GM12878 (cell line): ENCODE measurements around the gene ADCY5.

Experiments used
- CBX5 ChIP-seq: sonication (generic); IDR thresholded peaks from 2 replicates; pipeline ENCODE4 v1.6.1; 2016; ENCODE audit warnings: low read depth, moderate library complexity, mild to moderate bottlenecking, inconsistent platforms
- EZH2 ChIP-seq: IDR thresholded peaks from 2 replicates; pipeline ENCODE4 v1.6.1; 2012; ENCODE audit warnings: low read depth, mild to moderate bottlenecking, control low read depth, inconsistent platforms, low read length, borderline replicate concordance; ENCODE audit not compliant: control insufficient read depth
- IKZF1 ChIP-seq: fragments of 450-650 bp; conservative IDR thresholded peaks from 2 replicates; pipeline ENCODE4 v1.6.1; 2017; ENCODE audit warnings: antibody characterized with exemption, mild to moderate bottlenecking
- MTA2 ChIP-seq: fragments of 450-650 bp; IDR thresholded peaks from 2 replicates; pipeline ENCODE4 v1.6.1; 2016; ENCODE audit warnings: low read depth, mild to moderate bottlenecking, moderate library complexity
- POLR2AphosphoS5 ChIP-seq: IDR thresholded peaks from 2 replicates; pipeline ENCODE4 v1.6.1; 2011; ENCODE audit warnings: mild to moderate bottlenecking, low read length, inconsistent platforms
- POU2F2 ChIP-seq: IDR thresholded peaks from 3 replicates; pipeline ENCODE4 v1.6.1; 2011; ENCODE audit warnings: low read depth, mild to moderate bottlenecking, low read length, borderline replicate concordance
- SP1 ChIP-seq: IDR thresholded peaks from one replicate; pipeline ENCODE4 v1.6.1; 2011; ENCODE audit warnings: low read depth, low read length
- STAT1 ChIP-seq: fragments of 450-650 bp; conservative IDR thresholded peaks from 2 replicates; pipeline ENCODE4 v1.6.1; 2014; ENCODE audit warnings: antibody characterized with exemption, mild to moderate bottlenecking
- TF ChIP-seq, protein P1 (sequence below), 3 experiments: IDR thresholded peaks in 2 of 3; conservative IDR thresholded peaks in 1 of 3; 2 replicates each; pipeline ENCODE4 v1.5.1; 2011; ENCODE audit warnings: low read depth in 3 of 3, low read length in 3 of 3, mild to moderate bottlenecking in 3 of 3, control low read depth in 2 of 3, moderate library complexity in 2 of 3, inconsistent platforms in 1 of 3, mixed read lengths in 1 of 3; ENCODE audit not compliant: control insufficient read depth in 2 of 3, insufficient read depth in 1 of 3; ENCODE audit errors: extremely low read depth in 1 of 3
- TF ChIP-seq, protein P2 (sequence below): IDR thresholded peaks from 2 replicates; pipeline ENCODE4 v1.6.1; 2012; ENCODE audit warnings: improper control_type of control experiment, low read depth, low read length; ENCODE audit not compliant: insufficient replicate concordance
- TF ChIP-seq, protein P3 (sequence below): fragments of 450-650 bp; IDR thresholded peaks from 2 replicates; pipeline ENCODE4 v1.6.1; 2018; ENCODE audit warnings: mild to moderate bottlenecking, low read depth, moderate library complexity; ENCODE audit not compliant: partially characterized antibody
- TF ChIP-seq, protein P4 (sequence below): IDR thresholded peaks from 2 replicates; pipeline ENCODE4 v1.6.1; 2012; ENCODE audit warnings: low read depth, low read length, improper control_type of control experiment
- TF ChIP-seq, protein P5 (sequence below): IDR thresholded peaks from 2 replicates; pipeline ENCODE4 v1.6.1; 2011; ENCODE audit warnings: low read depth, mild to moderate bottlenecking, low read length, moderate library complexity, borderline replicate concordance; ENCODE audit errors: extremely low read depth

DNA sequence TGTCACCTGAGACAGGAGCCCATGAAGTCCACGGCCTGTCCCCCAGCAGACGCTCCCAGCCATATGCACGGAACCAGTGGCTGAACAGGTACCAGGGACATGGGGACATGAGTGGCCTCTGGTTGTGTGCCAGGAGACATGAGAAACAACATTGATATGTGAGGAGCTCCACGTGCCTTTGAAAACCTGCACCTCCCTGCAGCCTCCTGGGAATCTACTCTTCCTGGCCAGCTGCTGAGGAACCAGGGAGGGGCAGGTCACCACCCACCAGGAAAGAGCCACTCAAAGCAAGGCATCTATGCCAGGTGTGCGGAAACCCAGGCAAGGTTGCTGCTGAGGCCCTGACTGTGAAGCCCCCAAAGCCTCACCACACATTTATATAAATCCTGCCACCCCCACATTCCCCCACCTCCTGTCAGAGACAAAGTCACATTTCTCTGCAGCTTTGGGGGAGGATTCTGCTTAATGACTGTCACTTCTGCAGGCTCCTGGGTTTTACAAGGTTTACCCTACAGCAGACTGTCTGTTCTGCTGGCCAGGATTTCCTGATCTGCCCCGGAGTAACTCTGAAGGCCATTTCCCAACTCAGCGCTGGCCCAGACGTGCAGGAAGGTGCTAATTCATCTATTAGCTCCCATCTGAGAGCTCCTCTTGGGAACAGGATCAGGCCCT is 110.8 kb downstream of the ADCY5 start:
- TF ChIP-seq SP1 (no peak), CBX5 (no peak), EZH2 (no peak), POLR2AphosphoS5 (no peak), POU2F2 (no peak), IKZF1 (no peak), MTA2 (no peak), STAT1 (no peak)
- TF ChIP-seq, protein P1, sequence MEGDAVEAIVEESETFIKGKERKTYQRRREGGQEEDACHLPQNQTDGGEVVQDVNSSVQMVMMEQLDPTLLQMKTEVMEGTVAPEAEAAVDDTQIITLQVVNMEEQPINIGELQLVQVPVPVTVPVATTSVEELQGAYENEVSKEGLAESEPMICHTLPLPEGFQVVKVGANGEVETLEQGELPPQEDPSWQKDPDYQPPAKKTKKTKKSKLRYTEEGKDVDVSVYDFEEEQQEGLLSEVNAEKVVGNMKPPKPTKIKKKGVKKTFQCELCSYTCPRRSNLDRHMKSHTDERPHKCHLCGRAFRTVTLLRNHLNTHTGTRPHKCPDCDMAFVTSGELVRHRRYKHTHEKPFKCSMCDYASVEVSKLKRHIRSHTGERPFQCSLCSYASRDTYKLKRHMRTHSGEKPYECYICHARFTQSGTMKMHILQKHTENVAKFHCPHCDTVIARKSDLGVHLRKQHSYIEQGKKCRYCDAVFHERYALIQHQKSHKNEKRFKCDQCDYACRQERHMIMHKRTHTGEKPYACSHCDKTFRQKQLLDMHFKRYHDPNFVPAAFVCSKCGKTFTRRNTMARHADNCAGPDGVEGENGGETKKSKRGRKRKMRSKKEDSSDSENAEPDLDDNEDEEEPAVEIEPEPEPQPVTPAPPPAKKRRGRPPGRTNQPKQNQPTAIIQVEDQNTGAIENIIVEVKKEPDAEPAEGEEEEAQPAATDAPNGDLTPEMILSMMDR (IDR thresholded peaks at IDR 0.05 in 2 of 3, conservative IDR thresholded peaks at IDR 0.05 in 1 of 3; ENCODE audit: control insufficient read depth in 2 of 3, extremely low read depth in 1 of 3, insufficient read depth in 1 of 3, low read depth in 3 of 3, low read length in 3 of 3) = no peak
- TF ChIP-seq, protein P2, sequence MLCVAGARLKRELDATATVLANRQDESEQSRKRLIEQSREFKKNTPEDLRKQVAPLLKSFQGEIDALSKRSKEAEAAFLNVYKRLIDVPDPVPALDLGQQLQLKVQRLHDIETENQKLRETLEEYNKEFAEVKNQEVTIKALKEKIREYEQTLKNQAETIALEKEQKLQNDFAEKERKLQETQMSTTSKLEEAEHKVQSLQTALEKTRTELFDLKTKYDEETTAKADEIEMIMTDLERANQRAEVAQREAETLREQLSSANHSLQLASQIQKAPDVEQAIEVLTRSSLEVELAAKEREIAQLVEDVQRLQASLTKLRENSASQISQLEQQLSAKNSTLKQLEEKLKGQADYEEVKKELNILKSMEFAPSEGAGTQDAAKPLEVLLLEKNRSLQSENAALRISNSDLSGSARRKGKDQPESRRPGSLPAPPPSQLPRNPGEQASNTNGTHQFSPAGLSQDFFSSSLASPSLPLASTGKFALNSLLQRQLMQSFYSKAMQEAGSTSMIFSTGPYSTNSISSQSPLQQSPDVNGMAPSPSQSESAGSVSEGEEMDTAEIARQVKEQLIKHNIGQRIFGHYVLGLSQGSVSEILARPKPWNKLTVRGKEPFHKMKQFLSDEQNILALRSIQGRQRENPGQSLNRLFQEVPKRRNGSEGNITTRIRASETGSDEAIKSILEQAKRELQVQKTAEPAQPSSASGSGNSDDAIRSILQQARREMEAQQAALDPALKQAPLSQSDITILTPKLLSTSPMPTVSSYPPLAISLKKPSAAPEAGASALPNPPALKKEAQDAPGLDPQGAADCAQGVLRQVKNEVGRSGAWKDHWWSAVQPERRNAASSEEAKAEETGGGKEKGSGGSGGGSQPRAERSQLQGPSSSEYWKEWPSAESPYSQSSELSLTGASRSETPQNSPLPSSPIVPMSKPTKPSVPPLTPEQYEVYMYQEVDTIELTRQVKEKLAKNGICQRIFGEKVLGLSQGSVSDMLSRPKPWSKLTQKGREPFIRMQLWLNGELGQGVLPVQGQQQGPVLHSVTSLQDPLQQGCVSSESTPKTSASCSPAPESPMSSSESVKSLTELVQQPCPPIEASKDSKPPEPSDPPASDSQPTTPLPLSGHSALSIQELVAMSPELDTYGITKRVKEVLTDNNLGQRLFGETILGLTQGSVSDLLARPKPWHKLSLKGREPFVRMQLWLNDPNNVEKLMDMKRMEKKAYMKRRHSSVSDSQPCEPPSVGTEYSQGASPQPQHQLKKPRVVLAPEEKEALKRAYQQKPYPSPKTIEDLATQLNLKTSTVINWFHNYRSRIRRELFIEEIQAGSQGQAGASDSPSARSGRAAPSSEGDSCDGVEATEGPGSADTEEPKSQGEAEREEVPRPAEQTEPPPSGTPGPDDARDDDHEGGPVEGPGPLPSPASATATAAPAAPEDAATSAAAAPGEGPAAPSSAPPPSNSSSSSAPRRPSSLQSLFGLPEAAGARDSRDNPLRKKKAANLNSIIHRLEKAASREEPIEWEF = no peak
- TF ChIP-seq, protein P3, sequence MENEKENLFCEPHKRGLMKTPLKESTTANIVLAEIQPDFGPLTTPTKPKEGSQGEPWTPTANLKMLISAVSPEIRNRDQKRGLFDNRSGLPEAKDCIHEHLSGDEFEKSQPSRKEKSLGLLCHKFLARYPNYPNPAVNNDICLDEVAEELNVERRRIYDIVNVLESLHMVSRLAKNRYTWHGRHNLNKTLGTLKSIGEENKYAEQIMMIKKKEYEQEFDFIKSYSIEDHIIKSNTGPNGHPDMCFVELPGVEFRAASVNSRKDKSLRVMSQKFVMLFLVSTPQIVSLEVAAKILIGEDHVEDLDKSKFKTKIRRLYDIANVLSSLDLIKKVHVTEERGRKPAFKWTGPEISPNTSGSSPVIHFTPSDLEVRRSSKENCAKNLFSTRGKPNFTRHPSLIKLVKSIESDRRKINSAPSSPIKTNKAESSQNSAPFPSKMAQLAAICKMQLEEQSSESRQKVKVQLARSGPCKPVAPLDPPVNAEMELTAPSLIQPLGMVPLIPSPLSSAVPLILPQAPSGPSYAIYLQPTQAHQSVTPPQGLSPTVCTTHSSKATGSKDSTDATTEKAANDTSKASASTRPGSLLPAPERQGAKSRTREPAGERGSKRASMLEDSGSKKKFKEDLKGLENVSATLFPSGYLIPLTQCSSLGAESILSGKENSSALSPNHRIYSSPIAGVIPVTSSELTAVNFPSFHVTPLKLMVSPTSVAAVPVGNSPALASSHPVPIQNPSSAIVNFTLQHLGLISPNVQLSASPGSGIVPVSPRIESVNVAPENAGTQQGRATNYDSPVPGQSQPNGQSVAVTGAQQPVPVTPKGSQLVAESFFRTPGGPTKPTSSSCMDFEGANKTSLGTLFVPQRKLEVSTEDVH = no peak
- TF ChIP-seq, protein P4, sequence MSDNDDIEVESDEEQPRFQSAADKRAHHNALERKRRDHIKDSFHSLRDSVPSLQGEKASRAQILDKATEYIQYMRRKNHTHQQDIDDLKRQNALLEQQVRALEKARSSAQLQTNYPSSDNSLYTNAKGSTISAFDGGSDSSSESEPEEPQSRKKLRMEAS = no peak
- TF ChIP-seq, protein P5, sequence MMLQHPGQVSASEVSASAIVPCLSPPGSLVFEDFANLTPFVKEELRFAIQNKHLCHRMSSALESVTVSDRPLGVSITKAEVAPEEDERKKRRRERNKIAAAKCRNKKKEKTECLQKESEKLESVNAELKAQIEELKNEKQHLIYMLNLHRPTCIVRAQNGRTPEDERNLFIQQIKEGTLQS = no peak
